T follicular helper cell (primary cell): ENCODE data around the gene ACE.
A peak's percentile ranks its signal among the peaks of the same experiment; 100 is the strongest.
"Not testable (repeated sequence)": the region's sequence is repeated elsewhere in the genome, so short reads cannot be mapped to it uniquely, and the experiment has no call there.

Experiments used
- DNase-seq: peaks from one replicate; pipeline ENCODE4 v3.0.0-alpha.2; 2020; ENCODE audit warnings: low read depth

The ACE gene

GRCh38 chr17:63444457-63444856 is 32.4 kb upstream of the ACE start:
- DNase-seq: no peak

DNA sequence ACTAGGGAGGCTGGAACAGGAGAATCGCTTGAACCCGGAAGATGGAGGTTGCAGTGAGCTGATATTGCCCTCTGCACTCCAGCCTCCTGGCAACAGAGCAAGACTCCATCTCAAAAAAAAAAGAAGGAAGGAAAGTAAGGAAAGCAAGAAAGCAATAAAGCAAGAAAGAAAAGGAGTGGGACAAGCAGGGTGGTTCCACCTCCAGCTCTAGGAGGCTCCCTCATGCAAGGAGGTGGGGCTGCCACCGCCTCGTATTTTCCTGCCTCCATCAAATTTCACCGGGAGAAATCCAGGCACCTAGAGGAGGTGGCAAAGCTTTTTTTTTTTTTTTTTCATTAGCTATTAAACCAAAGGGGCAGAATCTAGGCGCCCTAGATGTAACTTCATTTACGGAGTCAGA is 31.8 kb upstream of the ACE start:
- no peak for DNase-seq

DNA sequence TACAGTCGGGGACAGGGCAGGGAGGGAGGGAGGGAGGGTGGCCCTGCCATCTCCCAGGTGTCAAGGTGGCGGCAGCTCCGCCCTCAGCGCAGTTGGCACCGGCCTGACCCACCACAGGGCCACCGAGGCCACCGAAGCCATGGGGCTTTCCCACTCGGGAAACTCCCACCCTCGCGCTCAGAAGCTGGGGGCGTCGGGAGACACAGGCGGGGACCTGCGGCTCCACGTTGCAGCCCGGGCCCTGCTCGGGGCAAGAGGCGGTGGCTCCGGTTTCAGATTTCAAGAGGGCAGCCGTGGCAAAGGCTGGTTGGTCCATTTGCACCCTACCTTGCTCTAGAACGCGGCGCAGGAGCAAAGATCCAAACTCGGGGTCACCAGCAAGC is 31.3 kb upstream of the ACE start:
- peak; percentile 55 for DNase-seq

- peak; percentile 43 for DNase-seq
Measured at GRCh38 chr17:63445954-63446752, 30.7 kb upstream of the ACE start, which contains the start of gene CYB561. CYB561 (minus strand) TSS chr17:63446306; CDS start chr17:63437547, 8,759 bp downstream.

- peak; percentile 18 for DNase-seq
Measured at GRCh38 chr17:63446753-63447470, 29.9 kb upstream of the ACE start.

GRCh38 chr17:63447471-63448009 is 29.3 kb upstream of the ACE start:
- DNase-seq: no peak

- DNase-seq: no peak
Measured at GRCh38 chr17:63448655-63449054, 28.2 kb upstream of the ACE start.

GRCh38 chr17:63450551-63450950 is 26.3 kb upstream of the ACE start:
- DNase-seq: no peak

GRCh38 chr17:63451150-63451549 is 25.7 kb upstream of the ACE start:
- DNase-seq: no peak

- no peak for DNase-seq
Measured at GRCh38 chr17:63452046-63452961, 24.6 kb upstream of the ACE start.

GRCh38 chr17:63452962-63453551 is 23.8 kb upstream of the ACE start:
- DNase-seq: no peak

DNA sequence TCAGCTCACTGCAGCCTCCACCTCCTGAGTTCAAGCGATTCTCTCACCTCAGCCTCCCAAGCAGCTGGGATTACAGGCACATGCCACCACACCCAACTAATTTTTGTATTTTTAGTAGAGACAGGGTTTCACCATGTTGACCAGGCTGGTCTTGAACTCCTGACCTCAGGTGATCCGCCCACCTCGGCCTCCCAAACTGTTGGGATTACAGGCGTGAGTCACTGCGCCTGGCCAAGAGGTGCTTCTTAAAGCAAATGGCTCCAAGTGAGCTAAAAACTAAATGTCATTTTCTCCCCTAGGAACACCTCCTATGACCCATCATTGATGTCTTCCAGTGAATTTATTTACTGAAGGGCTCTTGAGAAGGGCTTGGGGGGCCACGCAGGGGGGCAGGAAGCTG is 22.5 kb upstream of the ACE start:
- DNase-seq: not testable (repeated sequence)

GRCh38 chr17:63454915-63455314 is 21.9 kb upstream of the ACE start:
- DNase-seq: no peak

DNA sequence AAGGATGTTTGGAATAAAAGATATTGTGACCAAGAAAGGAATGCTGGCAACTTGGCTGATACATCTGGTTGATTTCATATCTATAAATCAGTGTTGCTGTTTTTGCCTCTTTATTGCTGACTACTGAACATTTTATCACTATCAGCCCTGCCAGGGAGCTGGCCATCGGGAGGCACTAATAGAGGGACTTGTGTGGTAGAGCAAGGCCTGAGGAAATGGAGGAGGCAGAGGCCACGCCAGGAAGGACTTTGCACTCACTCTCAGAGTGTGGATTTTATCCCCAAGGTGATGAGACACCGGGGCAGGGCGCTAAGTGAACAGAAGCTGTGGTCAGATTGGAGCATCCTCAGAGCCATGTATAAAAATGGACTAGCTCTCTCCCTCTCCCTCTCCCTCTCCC is 21.4 kb upstream of the ACE start:
- DNase-seq: no peak

DNA sequence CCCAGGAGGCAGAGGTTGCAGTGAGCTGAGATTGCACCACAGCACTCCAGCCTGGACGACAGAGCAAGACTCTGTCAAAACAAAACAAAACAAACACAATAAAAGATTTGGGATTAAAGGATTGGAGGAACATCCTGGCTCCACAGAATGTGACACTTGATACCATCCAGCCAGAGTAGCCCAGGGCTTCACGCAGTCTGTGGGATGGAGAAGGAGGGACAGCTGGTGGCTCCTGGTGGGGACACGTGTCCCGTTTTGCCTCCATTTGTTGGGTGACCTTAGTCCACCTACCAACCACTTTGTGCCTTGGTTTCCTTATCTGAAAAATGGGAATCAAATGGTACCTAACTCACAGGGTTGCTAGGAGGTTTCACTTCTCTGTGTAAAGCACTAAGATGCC is 18.4 kb upstream of the ACE start:
- no peak for DNase-seq

DNA sequence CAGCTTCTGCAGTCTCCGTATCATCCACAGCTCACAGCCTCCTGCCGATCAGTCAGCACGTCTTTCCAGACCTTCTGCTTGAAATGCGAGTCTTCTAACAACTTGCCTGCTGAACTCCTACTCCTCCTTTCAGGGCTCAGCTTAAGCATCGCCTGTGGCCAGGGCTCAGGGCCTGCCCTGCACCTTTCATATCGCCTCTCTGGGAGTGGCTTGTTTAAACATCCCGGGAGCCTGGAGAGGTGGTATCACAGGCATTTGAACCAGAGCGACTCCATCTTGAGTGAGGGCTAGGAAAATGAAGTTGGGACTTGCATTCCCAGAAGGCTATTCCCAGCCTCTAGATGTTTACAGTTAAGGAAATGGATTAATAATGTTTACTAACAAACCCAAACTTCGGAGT is 16.8 kb upstream of the ACE start:
- DNase-seq: no peak

GRCh38 chr17:63463771-63464170 is 13.1 kb upstream of the ACE start:
- no peak for DNase-seq

- no peak for DNase-seq
Measured at GRCh38 chr17:63464691-63465236, 12.1 kb upstream of the ACE start.

DNA sequence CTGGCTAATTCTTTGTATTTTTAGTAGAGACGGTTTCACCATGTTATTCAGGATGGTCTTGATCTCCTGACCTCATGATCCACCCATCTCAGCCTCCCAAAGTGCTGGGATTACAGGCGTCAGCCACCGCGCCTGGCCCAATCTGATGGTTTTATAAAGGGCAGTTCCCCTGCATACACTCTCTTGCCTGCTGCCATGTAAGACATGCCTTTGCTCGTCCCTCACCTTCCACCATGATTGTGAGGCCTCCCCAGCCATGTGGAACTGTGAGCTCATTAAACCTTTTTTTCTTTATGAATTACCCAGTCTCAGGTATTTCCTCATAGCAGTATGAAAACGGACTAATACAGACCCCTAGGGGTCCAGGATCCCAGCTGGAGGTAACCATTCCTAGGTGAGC is 8.8 kb upstream of the ACE start:
- not testable (repeated sequence) for DNase-seq

- DNase-seq: no peak
Measured at GRCh38 chr17:63474174-63474573, 2.7 kb upstream of the ACE start.
